K562 (cell line): ENCODE measurements around the gene LAMA5. TPM values are rescaled to one million over a fixed set of nuclear protein-coding genes. Genes with fewer than 3 reads are reported as not detected.

Experiments
- ATAC-seq: fragments of 200-7000 bp; cut with Tn5 transposase; 3 replicates; pipeline ENCODE4 v1.9.1; 2020; ENCODE audit warnings: moderate library complexity
- BruUV-seq: library from RNA; stranded (reverse); fragments of 400-500 nt; replicated peaks from 2 replicates; lab custom pipeline; 2021; lab: Mats Ljungman, UMichigan
- CTCF ChIA-PET: fragments of 300-600 bp; formaldehyde crosslinking; extraction: SDS; loops from one replicate; lab custom pipeline; 2021; ENCODE audit warnings: low intra/inter-chr PET ratio; lab: Yijun Ruan, JAX
- POLR2A ChIA-PET: fragments of 300-600, 350-650 bp; sonication (Branson Sonifier 250); formaldehyde crosslinking; extraction: SDS; loops from one replicate; lab custom pipeline; 2021; ENCODE audit warnings: antibody characterized with exemption, inconsistent platforms; lab: Yijun Ruan, JAX
- DNase-seq, 4 experiments: peaks; one replicate each; pipeline versions ENCODE4 v3.0.0 to v3.0.0-alpha.2; 2011 to 2018; ENCODE audit warnings: low spot score in 3 of 4, mixed read lengths in 3 of 4; ENCODE audit errors: extremely low read depth in 1 of 4
- FAIRE-seq: peaks from 2 replicates; lab custom pipeline; 2011; peaks lifted over from hg19 to GRCh38; lab: Jason Lieb, UNC
- H2AFZ ChIP-seq: 2 replicates; pipeline ENCODE4 v1.6.0; 2011; ENCODE audit warnings: low read depth, low read length, control low read depth, inconsistent platforms
- H3K27ac ChIP-seq: fragments of 200-600 bp; 3 replicates; pipeline ENCODE4 v1.8.0; 2011; ENCODE audit warnings: low read depth, mild to moderate bottlenecking, control low read depth, inconsistent platforms, low read length, moderate library complexity, mixed read lengths; ENCODE audit errors: extremely low read depth
- H3K27me3 ChIP-seq, 2 experiments: fragments of 300-600 bp in 1 of 2; 2 replicates in 1 of 2; 3 replicates in 1 of 2; pipeline versions ENCODE4 v1.6.0 to v1.8.0; 2011; ENCODE audit warnings: inconsistent platforms in 2 of 2, low read length in 2 of 2, mild to moderate bottlenecking in 1 of 2, mixed read lengths in 1 of 2, moderate library complexity in 1 of 2; ENCODE audit not compliant: control insufficient read depth in 2 of 2, insufficient read depth in 2 of 2
- H3K36me3 ChIP-seq: fragments of 300-600 bp; 3 replicates; pipeline ENCODE4 v1.8.0; 2011; ENCODE audit warnings: mild to moderate bottlenecking, low read length, inconsistent platforms; ENCODE audit not compliant: control insufficient read depth, insufficient read depth
- H3K4me1 ChIP-seq, 2 experiments: fragments of 200-600 bp in 1 of 2; replicated peaks in 1 of 2; 2 replicates in 1 of 2; 3 replicates in 1 of 2; pipeline versions ENCODE4 v1.5.1 to v1.8.0; 2011; ENCODE audit warnings: inconsistent platforms in 2 of 2, low read length in 2 of 2, mild to moderate bottlenecking in 1 of 2, mixed read lengths in 1 of 2, moderate library complexity in 1 of 2; ENCODE audit not compliant: control insufficient read depth in 2 of 2, insufficient read depth in 2 of 2
- H3K4me2 ChIP-seq: 2 replicates; pipeline ENCODE4 v1.6.1; 2011; ENCODE audit warnings: low read length, control low read depth, inconsistent platforms, mixed read lengths; ENCODE audit not compliant: insufficient read depth
- H3K4me3 ChIP-seq: fragments of 200-600 bp; sonication (generic), shearing (Covaris generic); 2 replicates; pipeline ENCODE4 v1.5.1; 2016; ENCODE audit warnings: control low read depth, inconsistent platforms
- H3K79me2 ChIP-seq: fragments of 200-600 bp; 3 replicates; pipeline ENCODE4 v1.8.0; 2011; ENCODE audit warnings: low read length, inconsistent platforms; ENCODE audit not compliant: control insufficient read depth, insufficient read depth
- H3K9ac ChIP-seq, 2 experiments: 2 replicates each; pipeline versions ENCODE4 v1.6.0 to v1.6.1; 2011; ENCODE audit warnings: low read depth in 2 of 2, low read length in 2 of 2, control low read depth in 1 of 2, inconsistent platforms in 1 of 2, mild to moderate bottlenecking in 1 of 2, mixed read lengths in 1 of 2; ENCODE audit not compliant: insufficient read depth in 1 of 2
- H3K9me1 ChIP-seq: one replicate; pipeline ENCODE4 v1.6.0; 2011; ENCODE audit warnings: inconsistent platforms, mild to moderate bottlenecking, low read length, moderate library complexity; ENCODE audit not compliant: control insufficient read depth, insufficient read depth
- H3K9me3 ChIP-seq: replicated peaks from 2 replicates; pipeline ENCODE4 v1.5.1; 2011; ENCODE audit warnings: low read depth, low read length, inconsistent platforms; ENCODE audit not compliant: control insufficient read depth, insufficient read depth
- H4K20me1 ChIP-seq: replicated peaks from 2 replicates; pipeline ENCODE4 v1.6.1; 2011; ENCODE audit warnings: low read length, inconsistent platforms, mixed read lengths; ENCODE audit not compliant: control insufficient read depth, insufficient read depth
- ATF1 ChIP-seq, 2 experiments: fragments of 450-650 bp in 1 of 2; IDR thresholded peaks; 2 replicates each; pipeline ENCODE4 v1.6.1; 2016; ENCODE audit warnings: missing compliant biosample characterization in 1 of 2, missing genetic modification characterization in 1 of 2
- E2F8 ChIP-seq: fragments of 450-650 bp; IDR thresholded peaks from 2 replicates; pipeline ENCODE4 v1.7.1; 2018; ENCODE audit warnings: mild to moderate bottlenecking, low read depth; ENCODE audit not compliant: partially characterized antibody
- KAT7 ChIP-seq: sonication (generic); formaldehyde crosslinking; IDR thresholded peaks from 2 replicates; pipeline ENCODE4 v1.8.0; 2022; ENCODE audit warnings: missing genetic modification reagents, mild to moderate bottlenecking, borderline replicate concordance
- KDM2B ChIP-seq: fragments of 250-450 bp; sonication (Bioruptor Pico); IDR thresholded peaks from 2 replicates; pipeline ENCODE4 v1.8.0; 2021; ENCODE audit warnings: mild to moderate bottlenecking, moderate library complexity
- KLF6 ChIP-seq: fragments of 250-450 bp; sonication (Bioruptor Pico); IDR thresholded peaks from 2 replicates; pipeline ENCODE4 v1.4.0; 2020; ENCODE audit warnings: mild to moderate bottlenecking, moderate library complexity, borderline replicate concordance
- MCM2 ChIP-seq: fragments of 450-650 bp; IDR thresholded peaks from 2 replicates; pipeline ENCODE4 v1.6.1; 2017; ENCODE audit warnings: low read depth, mild to moderate bottlenecking
- NFRKB ChIP-seq: fragments of 450-650 bp; IDR thresholded peaks from 2 replicates; pipeline ENCODE4 v1.6.1; 2016; ENCODE audit warnings: low read depth
- SIN3A ChIP-seq, 2 experiments: fragments of 150-350 bp in 1 of 2; IDR thresholded peaks; 2 replicates each; pipeline ENCODE4 v1.6.1; 2011 to 2016; ENCODE audit warnings: borderline replicate concordance in 2 of 2, low read depth in 2 of 2, low read length in 2 of 2, mild to moderate bottlenecking in 2 of 2, moderate library complexity in 2 of 2; ENCODE audit not compliant: control insufficient read depth in 1 of 2
- SP1 ChIP-seq: sonication (generic); formaldehyde crosslinking; IDR thresholded peaks from 2 replicates; pipeline ENCODE4 v1.8.1; 2022; ENCODE audit warnings: mild to moderate bottlenecking, missing genetic modification reagents
- SREBF1 ChIP-seq: fragments of 150-350 bp; IDR thresholded peaks from 2 replicates; pipeline ENCODE4 v1.6.1; 2014; ENCODE audit warnings: antibody characterized with exemption, low read depth, low read length, borderline replicate concordance
- STAT6 ChIP-seq: sonication (generic); formaldehyde crosslinking; IDR thresholded peaks from 2 replicates; pipeline ENCODE4 v1.8.1; 2023; ENCODE audit warnings: mild to moderate bottlenecking, missing genetic modification reagents
- TSC22D4 ChIP-seq: fragments of 450-650 bp; IDR thresholded peaks from 2 replicates; pipeline ENCODE4 v1.6.1; 2016; ENCODE audit warnings: missing genetic modification characterization, missing biosample characterization, control low read depth
- ZFX ChIP-seq: sonication (generic); formaldehyde crosslinking; IDR thresholded peaks from 2 replicates; pipeline ENCODE4 v1.8.0; 2022; ENCODE audit warnings: mild to moderate bottlenecking, missing genetic modification reagents, moderate library complexity
- ZNF561 ChIP-seq: fragments of 450-650 bp; formaldehyde crosslinking; conservative IDR thresholded peaks from 2 replicates; pipeline ENCODE4 v1.4.0; 2020; ENCODE audit warnings: mild to moderate bottlenecking, moderate library complexity
- ZNF584 ChIP-seq: fragments of 200-800 bp; sonication (Bioruptor generic); IDR thresholded peaks from 2 replicates; pipeline ENCODE4 v1.6.1; 2016; ENCODE audit warnings: low read depth, mild to moderate bottlenecking, missing genetic modification characterization, missing compliant biosample characterization
- WGBS: fragments of 100-300 bp; shearing (Covaris generic); methylation state at CpG from one replicate; pipeline ENCODE4 v1.1.6; 2016; ENCODE audit warnings: low coverage, mixed read lengths; ENCODE audit not compliant: insufficient coverage; ENCODE audit errors: missing lambda C conversion rate; 5-methylcytosine and 5-hydroxymethylcytosine counted together
- in situ Hi-C: fragments of 300-500 bp; cut with MboI; formaldehyde crosslinking; loops from 4 replicates; pipeline ENCODE4 v1.15.0; 2018; ENCODE audit warnings: inconsistent platforms, mixed read lengths
- intact Hi-C: fragments of 100-400 bp; cut with micrococcal nuclease; formaldehyde crosslinking; loops from 2 replicates; pipeline ENCODE4 v1.14.2; 2022
- polyA plus RNA-seq, 8 experiments: library from polyadenylated mRNA; depleted of rRNA in 4 of 8; stranded (reverse) in 5 of 8; unstranded in 3 of 8; fragments of >200 nt; fragmentation: Nextera tagmentation in 2 of 8; fragmentation: Illumina TruSeq in 1 of 8; extraction: Ambion mirVana in 2 of 8; extraction: Trizol in 1 of 8; gene quantifications; 2 replicates each; pipeline versions ENCODE4 v1.2.1 to v1.2.3, GENCODE V29; 2011 to 2014; ENCODE audit warnings: inconsistent platforms in 1 of 8, missing spikeins in 1 of 8
- total RNA-seq, 7 experiments: library from RNA; depleted of rRNA in 6 of 7; stranded (reverse); fragments of >200 nt in 6 of 7; fragmentation: Illumina TruSeq in 2 of 7; extraction: Trizol in 2 of 7; gene quantifications; 2 replicates each; pipeline versions ENCODE4 v1.2.1 to v1.2.3, GENCODE V29; 2011 to 2021; ENCODE audit warnings: low replicate concordance in 1 of 7
- TF ChIP-seq, protein P1 (sequence below), 2 experiments: fragments of 450-650 bp in 1 of 2; sonication (generic) in 1 of 2; formaldehyde crosslinking in 1 of 2; IDR thresholded peaks in 1 of 2; conservative IDR thresholded peaks in 1 of 2; 2 replicates each; pipeline versions ENCODE4 v1.6.1 to v1.8.1; 2016 to 2023; ENCODE audit warnings: mild to moderate bottlenecking in 2 of 2, moderate library complexity in 2 of 2, inconsistent platforms in 1 of 2, missing genetic modification reagents in 1 of 2

LAMA5 gene
- total and polyA plus RNA-seq, 9 of the 15 experiments (the other 6 are each of a cell fraction or from before 2014, with no cell fraction given): 0.31 to 101 (median 7.8) TPM

DNA sequence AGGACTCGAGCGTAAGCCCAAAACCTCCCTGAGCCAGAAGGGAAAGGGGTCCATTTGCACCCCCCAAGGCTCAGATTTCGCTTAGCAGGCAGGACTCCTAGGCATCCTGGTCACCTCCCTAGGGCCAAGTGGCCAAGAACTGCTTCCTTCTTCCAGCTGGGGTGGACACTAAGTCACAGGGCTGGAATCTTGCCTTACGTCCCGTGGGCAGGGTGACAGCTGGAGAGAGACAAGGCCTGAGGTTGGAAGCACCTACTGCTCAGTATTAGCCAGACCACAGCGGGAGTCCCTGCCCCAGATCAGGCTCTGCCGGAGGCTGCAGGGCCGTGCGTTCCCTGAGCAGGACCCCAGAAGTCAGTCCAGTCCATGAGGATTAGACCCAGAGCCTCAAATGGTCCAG lies 19.7 kb downstream of the LAMA5 start (continued):
- no peak for TF ChIP-seq SIN3A (IDR thresholded peaks at IDR 0.05; ENCODE audit: borderline replicate concordance in 2 of 2, control insufficient read depth in 1 of 2, low read depth in 2 of 2, low read length in 2 of 2)
- no peak for TF ChIP-seq MCM2
- no peak for TF ChIP-seq SREBF1
- no peak for TF ChIP-seq TSC22D4 (tag)
- TF ChIP-seq ZNF561: no peak

DNA sequence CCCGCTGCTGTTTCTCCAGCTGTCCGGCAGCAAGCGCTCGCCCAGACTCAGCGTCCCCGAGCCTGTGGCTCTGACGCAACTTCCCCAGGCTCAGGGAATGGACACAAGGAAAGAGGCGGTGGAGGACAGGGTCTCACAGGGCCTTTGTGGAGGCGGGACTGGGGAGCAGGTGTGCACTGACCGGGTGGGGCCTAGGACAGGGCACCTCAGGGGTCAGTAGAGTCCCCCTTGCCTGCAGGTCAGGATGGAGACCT lies 20.0 kb downstream of the LAMA5 start:
- Histone ChIP-seq H3K4me2 (no peak overlapping the region), H2AFZ (no peak overlapping the region), H4K20me1 (no peaks in the 10 kb centered on the region), H3K27ac (no peak overlapping the region), H3K27me3 (no peaks in the 10 kb centered on the region), H3K4me1 (peaks cover 0 to 22% of the 10 kb centered on the region in 2 experiments; a peak in 1 of 5 replicates), H3K4me3 (no peak overlapping the region), H3K79me2 (no peaks in the 10 kb centered on the region), H3K9me3 (no peaks in the 10 kb centered on the region), H3K36me3 (peaks cover 70% of the 10 kb centered on the region), H3K9ac (no peak overlapping the region), H3K9me1 (peaks cover 2% of the 10 kb centered on the region)
- in situ Hi-C loops: no loop called here
- ATAC-seq: no peak
- FAIRE-seq: no peak
- no TSS peak for BruUV-seq
- CTCF ChIA-PET: no interaction called here
- POLR2A ChIA-PET: interaction anchor here (0.6 kb wide), 1 partner anchor 53 kb away, joined by 4 read pairs; no protein-coding TSS in a partner anchor
- intact Hi-C loops: no loop called here
- 85% methylated on average over 7 of the region's 10 CpGs for WGBS
- DNase-seq: no peak
- TF ChIP-seq NFRKB (no peak), SP1 (CRISPR knock-in tag) (no peak), STAT6 (CRISPR knock-in tag) (no peak), KDM2B (CRISPR knock-in tag) (no peak), ATF1 (CRISPR knock-in tag; IDR thresholded peaks at IDR 0.05) (no peak), ATF1 (tag; IDR thresholded peaks at IDR 0.05) (no peak), E2F8 (no peak), KAT7 (CRISPR knock-in tag) (no peak), ZFX (CRISPR knock-in tag) (no peak), ZNF584 (CRISPR knock-in tag) (no peak), KLF6 (CRISPR knock-in tag) (no peak)
- TF ChIP-seq, protein P1, sequence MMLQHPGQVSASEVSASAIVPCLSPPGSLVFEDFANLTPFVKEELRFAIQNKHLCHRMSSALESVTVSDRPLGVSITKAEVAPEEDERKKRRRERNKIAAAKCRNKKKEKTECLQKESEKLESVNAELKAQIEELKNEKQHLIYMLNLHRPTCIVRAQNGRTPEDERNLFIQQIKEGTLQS (IDR thresholded peaks at IDR 0.05): no peak
- TF ChIP-seq, protein P1 (CRISPR knock-in tag; conservative IDR thresholded peaks at IDR 0.05): no peak
